Fibroblast of pulmonary artery (primary cell): ENCODE measurements around the gene SLFN14.
A peak's percentile ranks its signal among the peaks of the same experiment; 100 is the strongest.

Experiments
- DNase-seq: peaks from one replicate; pipeline ENCODE4 v3.0.0-alpha.2; 2010; ENCODE audit warnings: low read depth
- H3K4me3 ChIP-seq: replicated peaks from 2 replicates; pipeline ENCODE4 v1.5.1; 2011; ENCODE audit warnings: low read depth, mild to moderate bottlenecking, control low read depth, low read length, moderate library complexity
- TF ChIP-seq, protein P1 (sequence below): IDR thresholded peaks from 2 replicates; pipeline ENCODE4 v1.5.1; 2011; ENCODE audit warnings: mild to moderate bottlenecking, control low read depth, low read length, inconsistent platforms; ENCODE audit errors: missing control alignments

SLFN14 gene

DNA sequence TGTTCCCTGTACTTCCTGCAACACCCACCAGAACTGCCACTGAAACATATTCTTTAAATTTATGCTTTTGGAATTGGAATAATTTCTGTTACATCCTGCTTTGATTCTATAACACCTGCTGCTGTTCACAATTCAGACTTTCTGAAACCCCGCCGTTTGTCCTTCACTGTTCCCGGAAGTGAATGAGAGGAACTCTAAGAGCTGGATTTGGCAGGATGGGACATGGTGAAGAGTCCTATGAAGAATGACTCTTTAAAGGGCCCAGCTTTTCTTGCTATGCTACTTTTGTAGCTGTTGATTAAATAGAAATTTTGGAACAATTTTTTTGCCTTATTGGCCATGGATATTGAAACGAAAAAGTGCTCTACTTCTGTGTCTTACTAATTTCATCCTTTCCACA is 35.5 kb upstream of the SLFN14 start:
- DNase-seq: no peak
- TF ChIP-seq, protein P1, sequence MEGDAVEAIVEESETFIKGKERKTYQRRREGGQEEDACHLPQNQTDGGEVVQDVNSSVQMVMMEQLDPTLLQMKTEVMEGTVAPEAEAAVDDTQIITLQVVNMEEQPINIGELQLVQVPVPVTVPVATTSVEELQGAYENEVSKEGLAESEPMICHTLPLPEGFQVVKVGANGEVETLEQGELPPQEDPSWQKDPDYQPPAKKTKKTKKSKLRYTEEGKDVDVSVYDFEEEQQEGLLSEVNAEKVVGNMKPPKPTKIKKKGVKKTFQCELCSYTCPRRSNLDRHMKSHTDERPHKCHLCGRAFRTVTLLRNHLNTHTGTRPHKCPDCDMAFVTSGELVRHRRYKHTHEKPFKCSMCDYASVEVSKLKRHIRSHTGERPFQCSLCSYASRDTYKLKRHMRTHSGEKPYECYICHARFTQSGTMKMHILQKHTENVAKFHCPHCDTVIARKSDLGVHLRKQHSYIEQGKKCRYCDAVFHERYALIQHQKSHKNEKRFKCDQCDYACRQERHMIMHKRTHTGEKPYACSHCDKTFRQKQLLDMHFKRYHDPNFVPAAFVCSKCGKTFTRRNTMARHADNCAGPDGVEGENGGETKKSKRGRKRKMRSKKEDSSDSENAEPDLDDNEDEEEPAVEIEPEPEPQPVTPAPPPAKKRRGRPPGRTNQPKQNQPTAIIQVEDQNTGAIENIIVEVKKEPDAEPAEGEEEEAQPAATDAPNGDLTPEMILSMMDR: no peak
- no peak overlapping the region for H3K4me3 ChIP-seq

DNA sequence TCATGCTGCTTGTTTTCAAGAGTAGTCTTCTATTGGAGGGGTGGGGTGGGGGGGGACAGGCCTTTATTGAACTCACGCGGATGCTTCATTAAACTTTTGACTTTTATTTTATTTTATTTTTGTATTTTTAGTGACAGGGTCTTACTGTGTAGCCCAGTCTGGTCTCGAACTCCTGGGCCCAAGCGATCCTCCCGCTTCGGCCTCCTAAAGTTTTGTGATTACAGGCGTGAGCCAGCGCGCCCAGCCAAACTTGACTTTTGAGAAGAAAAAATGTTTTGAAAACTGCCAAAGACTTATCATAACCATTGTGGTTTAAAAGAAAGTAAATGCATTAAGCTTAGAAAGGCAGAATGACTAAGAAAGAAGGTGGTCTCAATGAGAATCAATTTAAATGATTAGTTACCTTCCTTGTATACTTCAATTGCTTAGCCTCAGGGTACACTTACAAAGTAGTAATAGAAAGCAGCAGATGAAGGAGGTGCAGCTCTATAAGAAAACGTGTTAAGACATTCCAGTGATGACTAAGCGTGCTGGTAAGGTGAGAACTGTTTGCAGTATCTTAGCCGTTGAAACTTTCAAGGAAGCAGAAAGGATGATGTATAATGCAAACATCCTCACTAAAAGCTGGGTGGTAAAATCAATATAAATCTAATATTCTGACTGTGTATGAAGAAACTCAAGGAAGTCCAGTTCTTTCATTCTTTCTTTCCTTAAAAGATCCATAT is 27.7 kb upstream of the SLFN14 start:
- TF ChIP-seq, protein P1: no peak
- peak overlapping the region; percentile 100 for H3K4me3 ChIP-seq
- peak; percentile 45 for DNase-seq

DNA sequence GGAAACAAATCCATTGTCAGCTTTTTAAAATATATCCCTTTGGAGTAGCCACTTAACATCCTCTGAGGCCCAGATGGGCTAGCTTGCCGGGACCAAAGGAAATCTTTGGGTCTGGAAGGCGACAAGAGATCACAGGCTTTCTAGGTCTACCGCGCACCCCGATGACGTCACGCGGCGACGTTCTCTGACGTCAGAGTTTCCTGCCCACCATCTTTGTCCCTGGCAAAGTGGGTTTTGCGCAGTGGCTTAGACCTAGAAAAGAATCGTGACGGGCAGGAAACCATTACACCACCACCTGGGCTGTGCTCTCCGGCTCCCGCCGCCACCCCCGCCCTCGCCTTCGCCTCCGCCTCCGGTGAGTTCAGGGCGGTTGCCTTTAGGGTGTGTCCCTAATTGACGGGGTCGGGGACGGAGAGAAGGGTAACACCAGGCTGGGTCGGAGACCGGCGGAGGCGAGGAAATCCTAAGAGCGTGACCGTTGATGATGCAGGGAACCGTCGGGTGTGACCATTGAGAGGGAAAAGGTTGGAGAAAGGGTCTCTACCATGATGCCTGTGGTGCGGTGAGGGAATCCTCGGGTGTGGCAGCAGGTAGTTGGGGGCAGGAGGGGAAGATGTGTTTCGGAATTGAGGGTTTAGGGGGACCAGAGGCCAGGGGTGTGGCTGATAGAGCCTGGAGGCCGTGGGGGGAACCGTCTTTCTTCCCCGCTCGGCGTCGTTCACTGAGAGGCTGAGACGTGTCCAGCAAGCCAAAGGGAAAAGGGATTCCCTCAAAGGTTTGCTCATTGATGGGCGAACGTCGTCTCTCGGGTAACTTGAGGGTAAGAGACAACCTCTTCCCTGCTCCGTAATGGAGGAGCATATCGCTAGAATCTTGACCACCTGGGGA is 26.7 kb upstream of the SLFN14 start, which contains the start of gene AP2B1:
TSS of gene AP2B1 (plus strand) at position 249 of the 888 bp plus-strand sequence. CDS start 6,709 bp downstream, outside the sequence.
- peak; percentile 98 for DNase-seq
- peak within 1 kb of the TSS; percentile 100 for H3K4me3 ChIP-seq
- TF ChIP-seq, protein P1: no peak

DNA sequence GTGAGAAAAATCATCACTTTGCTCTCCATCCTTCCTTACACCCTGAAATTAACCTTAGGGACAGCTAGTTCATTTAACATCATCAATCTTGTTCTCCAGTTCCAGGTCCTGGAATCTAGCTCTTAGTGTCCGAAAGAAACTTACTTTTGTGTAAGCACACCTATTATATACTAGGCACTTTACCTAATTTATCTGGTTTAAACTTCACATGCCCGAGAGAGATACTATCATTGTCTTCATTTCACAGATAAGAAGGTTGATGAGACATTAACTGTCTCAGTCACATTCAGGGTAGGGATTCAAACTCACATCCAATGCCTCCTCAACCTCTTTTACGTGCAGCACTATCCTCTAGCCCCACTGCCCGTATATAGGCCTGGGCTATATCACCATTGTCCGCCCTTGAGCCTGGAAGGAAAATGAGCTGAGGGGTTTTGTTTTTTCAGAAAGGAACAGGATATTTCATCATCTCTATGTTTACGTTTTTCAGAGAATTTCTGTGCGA is 26.0 kb upstream of the SLFN14 start:
- TF ChIP-seq, protein P1: no peak
- no peak for DNase-seq
- H3K4me3 ChIP-seq: peak overlapping the region; percentile 100

DNA sequence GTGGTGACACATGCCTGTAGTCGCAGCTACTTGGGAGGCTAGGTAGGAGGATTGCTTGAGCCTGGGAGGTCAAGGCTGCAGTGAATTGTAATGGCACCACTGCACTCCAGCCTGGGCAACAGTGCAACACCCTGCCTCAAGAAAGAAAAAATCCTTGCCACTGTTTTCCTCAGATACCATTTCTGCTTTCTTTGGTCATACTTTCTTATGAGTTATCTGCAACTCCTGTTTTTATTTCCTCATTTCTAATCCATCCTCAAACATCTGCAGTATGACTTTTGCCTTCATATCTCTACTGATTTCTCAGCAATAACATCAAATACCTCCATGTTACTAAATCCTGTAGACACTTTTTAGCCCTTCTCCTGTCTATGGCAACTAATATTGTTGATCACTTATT is 23.4 kb upstream of the SLFN14 start:
- no peak overlapping the region for H3K4me3 ChIP-seq
- DNase-seq: no peak
- TF ChIP-seq, protein P1: no peak

DNA sequence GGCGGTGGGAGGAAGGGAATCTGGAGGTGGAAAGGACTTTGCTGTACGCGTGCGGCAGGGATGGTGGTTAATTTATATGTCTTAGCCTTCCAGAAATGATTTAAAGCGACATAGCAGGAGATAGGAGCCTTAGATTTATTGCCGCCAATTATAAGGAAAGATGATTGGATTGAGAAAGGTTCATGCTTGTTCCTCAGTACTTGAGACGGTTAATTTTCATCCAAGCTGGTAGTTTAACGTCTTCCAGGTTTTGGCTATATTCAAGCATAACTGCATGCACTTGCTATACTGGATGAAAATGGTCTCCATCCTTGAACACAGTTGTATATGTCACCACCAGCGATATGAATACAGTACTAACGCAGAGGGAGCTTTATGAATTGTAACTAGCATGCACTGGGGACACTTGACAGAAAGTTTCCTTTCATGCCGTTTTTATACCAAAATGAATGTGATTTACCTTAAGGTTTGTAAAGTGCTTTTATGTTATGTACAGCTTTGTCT is 18.4 kb upstream of the SLFN14 start:
- H3K4me3 ChIP-seq: peak overlapping the region; percentile 86
- TF ChIP-seq, protein P1: no peak
- DNase-seq: no peak
